Measurements from ENCODE around the gene ADAMTS16. TPM values are rescaled to one million over a fixed set of nuclear protein-coding genes. Genes with fewer than 3 reads are reported as not detected.

ADAMTS16 gene
- total RNA-seq, 4 donors from 2014 or later: 0.19 TPM; not detected in 3

DNA sequence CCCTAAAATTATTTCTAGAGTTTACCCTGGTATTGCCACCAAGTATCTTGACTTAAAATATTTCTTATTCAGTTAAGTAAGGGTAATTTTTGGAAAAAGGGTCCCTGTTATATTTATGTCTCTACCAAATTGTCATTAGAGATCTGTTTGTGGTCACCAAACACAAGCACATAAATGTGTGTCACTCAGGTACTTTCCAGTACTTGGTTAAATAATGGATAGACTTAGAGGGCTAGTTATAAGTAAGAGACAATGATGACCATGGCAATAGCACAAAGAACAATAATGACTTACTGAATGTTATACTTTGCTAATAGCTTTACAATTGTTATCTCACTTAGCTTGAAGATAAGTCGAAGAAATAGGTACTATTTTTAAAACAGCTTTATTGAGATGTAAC is 9.0 kb downstream of the ADAMTS16 start:
- intact Hi-C loops (cut with DNase I): no loop called here
- H3K27me3 ChIP-seq: no peaks in the 10 kb centered on the region
- H3K4me3 ChIP-seq: no peak overlapping the region
- no peaks in the 10 kb centered on the region for H3K4me1 ChIP-seq
- TF ChIP-seq, protein P1, sequence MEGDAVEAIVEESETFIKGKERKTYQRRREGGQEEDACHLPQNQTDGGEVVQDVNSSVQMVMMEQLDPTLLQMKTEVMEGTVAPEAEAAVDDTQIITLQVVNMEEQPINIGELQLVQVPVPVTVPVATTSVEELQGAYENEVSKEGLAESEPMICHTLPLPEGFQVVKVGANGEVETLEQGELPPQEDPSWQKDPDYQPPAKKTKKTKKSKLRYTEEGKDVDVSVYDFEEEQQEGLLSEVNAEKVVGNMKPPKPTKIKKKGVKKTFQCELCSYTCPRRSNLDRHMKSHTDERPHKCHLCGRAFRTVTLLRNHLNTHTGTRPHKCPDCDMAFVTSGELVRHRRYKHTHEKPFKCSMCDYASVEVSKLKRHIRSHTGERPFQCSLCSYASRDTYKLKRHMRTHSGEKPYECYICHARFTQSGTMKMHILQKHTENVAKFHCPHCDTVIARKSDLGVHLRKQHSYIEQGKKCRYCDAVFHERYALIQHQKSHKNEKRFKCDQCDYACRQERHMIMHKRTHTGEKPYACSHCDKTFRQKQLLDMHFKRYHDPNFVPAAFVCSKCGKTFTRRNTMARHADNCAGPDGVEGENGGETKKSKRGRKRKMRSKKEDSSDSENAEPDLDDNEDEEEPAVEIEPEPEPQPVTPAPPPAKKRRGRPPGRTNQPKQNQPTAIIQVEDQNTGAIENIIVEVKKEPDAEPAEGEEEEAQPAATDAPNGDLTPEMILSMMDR (IDR thresholded peaks at IDR 0.05): no peak
- TF ChIP-seq POLR2A (IDR thresholded peaks at IDR 0.05): no peak
- no peak for DNase-seq
- H3K36me3 ChIP-seq: no peaks in the 10 kb centered on the region
- WGBS, 2 donors: 31 to 60% methylated on average over 1 of the region's 1 CpG
- H3K27ac ChIP-seq: no peak overlapping the region
- no peaks in the 10 kb centered on the region for H3K9me3 ChIP-seq

DNA sequence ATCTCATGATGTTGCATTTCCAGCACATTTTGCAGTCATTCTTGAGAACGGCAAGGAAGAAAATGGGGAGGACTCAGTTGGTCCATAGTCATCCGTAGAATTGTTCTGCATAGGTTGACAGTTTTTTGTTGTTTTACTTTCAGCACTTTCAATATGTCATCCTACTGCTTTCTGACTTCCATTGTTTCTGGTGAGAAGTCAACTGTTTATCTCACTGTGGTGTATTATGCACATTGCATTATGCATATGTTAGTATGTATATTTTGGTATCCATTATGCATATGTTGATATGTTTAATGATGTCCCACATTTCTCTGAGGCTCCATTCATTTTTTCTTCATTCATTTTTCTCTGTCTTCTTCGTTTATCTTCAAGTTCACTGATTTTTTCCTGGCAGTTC is 10.5 kb downstream of the ADAMTS16 start:
- Histone ChIP-seq H3K4me1 (no peaks in the 10 kb centered on the region), H3K36me3 (no peaks in the 10 kb centered on the region), H3K4me3 (no peak overlapping the region), H3K9me3 (no peaks in the 10 kb centered on the region), H3K27ac (no peak overlapping the region), H3K27me3 (no peaks in the 10 kb centered on the region)
- WGBS, 2 donors: 81 to 87% methylated on average over 3 of the region's 3 CpGs
- TF ChIP-seq, protein P1 (IDR thresholded peaks at IDR 0.05): no peak
- TF ChIP-seq POLR2A (IDR thresholded peaks at IDR 0.05): no peak
- DNase-seq: no peak
- intact Hi-C loops (cut with DNase I): no loop called here

DNA sequence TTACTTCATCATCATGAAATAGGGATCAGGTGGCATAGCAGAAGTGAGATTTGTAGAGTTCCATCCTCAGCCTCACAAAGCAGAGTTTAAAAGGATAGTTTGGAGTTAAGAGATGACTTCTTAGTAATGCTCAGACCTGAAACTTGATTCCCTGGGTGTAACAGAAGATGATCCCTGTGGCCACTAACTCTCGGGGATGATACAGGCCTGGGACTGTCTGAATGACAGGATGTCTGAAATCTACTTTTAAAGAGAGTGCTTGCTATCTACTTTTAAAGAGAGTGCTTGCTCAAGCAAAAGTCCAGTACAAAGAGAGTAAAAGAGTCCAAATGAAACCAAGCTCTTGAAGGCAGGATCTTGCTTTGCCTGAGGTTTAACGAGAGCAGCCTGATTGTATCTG is 14.6 kb downstream of the ADAMTS16 start:
- DNase-seq: no peak
- H3K9me3 ChIP-seq: no peaks in the 10 kb centered on the region
- 62 to 63% methylated on average over 2 of the region's 2 CpGs for WGBS, 2 donors
- H3K27ac ChIP-seq: no peak overlapping the region
- no peaks in the 10 kb centered on the region for H3K27me3 ChIP-seq
- H3K4me3 ChIP-seq: no peak overlapping the region
- no peaks in the 10 kb centered on the region for H3K4me1 ChIP-seq
- intact Hi-C loops (cut with DNase I): no loop called here
- no peaks in the 10 kb centered on the region for H3K36me3 ChIP-seq
- no peak for TF ChIP-seq POLR2A (IDR thresholded peaks at IDR 0.05)
- TF ChIP-seq, protein P1 (IDR thresholded peaks at IDR 0.05): no peak

DNA sequence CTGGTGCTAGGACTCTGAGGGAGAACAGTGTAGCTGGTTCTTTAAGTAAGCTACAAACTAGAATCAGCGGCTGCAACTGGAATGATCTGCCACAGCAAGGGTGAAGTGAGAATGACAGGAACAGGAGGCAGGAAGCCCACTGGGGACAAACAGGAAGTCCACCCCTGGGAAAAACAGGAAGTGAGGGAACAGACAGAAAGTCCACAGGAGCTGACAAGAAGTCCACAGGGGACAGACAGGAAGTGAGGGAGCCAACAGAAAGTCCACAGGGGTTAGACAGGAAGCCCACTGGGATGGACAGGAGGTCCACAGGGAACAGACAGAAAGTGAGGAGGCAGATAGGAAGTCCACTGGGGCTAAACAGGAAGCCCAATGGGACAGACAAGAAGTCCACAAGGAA is 15.5 kb downstream of the ADAMTS16 start:
- TF ChIP-seq POLR2A (IDR thresholded peaks at IDR 0.05): no peak
- TF ChIP-seq, protein P1 (IDR thresholded peaks at IDR 0.05): no peak
- Histone ChIP-seq H3K27ac (no peak overlapping the region), H3K9me3 (no peaks in the 10 kb centered on the region), H3K36me3 (no peaks in the 10 kb centered on the region), H3K4me3 (no peak overlapping the region), H3K27me3 (no peaks in the 10 kb centered on the region), H3K4me1 (no peaks in the 10 kb centered on the region)
- WGBS, 2 donors: 67% methylated on average over 1 of the region's 1 CpG
- intact Hi-C loops (cut with DNase I): no loop called here
- DNase-seq: no peak

DNA sequence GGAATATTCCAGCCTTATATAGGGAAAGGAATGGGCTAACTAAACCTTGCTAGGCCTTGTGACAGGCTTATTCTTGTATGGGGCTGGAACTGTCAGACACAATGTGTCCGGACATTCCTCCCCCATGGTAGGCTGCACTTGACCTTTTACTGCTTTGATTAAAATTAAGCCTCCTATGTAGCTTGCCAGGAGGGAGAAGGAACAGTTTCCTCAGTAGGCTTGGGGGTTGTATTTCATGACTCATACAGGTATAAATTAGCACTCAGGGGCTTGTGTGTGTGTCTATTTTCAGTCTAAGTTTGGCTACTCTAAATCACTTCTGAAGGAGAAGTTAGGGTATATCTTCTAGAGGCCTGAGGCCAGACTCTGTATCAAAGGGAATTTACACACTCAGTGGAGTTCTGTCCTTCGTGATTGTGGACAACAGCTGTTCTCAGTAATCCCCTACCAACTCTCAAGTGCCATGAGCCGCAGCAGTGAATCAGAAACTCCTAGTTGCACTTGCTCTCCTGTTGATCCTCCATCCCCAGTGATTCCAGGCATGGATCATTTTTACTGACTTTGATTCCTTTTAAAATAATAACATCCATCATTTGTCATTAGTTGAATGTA is 16.4 kb downstream of the ADAMTS16 start:
- no peak for DNase-seq
- TF ChIP-seq, protein P1 (IDR thresholded peaks at IDR 0.05): no peak
- no peak for TF ChIP-seq POLR2A (IDR thresholded peaks at IDR 0.05)
- H3K9me3 ChIP-seq: no peaks in the 10 kb centered on the region
- H3K4me1 ChIP-seq: no peaks in the 10 kb centered on the region
- H3K27me3 ChIP-seq: no peaks in the 10 kb centered on the region
- H3K27ac ChIP-seq: no peak overlapping the region
- intact Hi-C loops (cut with DNase I): no loop called here
- whole genome bisulfite sequencing, 2 donors: 42 to 53% methylated on average over 3 of the region's 3 CpGs
- no peaks in the 10 kb centered on the region for H3K36me3 ChIP-seq
- no peak overlapping the region for H3K4me3 ChIP-seq

Measured in esophagus squamous epithelium (tissue), 5 donors.